Liver (tissue), 9 donors: ENCODE data around the gene SBF2. TPM values are rescaled to one million over a fixed set of nuclear protein-coding genes. Genes with fewer than 3 reads are reported as not detected.

Experiments used
- DNase-seq: peaks from one replicate; pipeline ENCODE4 v3.0.0-alpha.2; 2017; ENCODE audit warnings: low spot score
- H3K27ac ChIP-seq, 2 donors: one replicate each; pipeline ENCODE4 v1.7.0; 2013; ENCODE audit warnings: inconsistent platforms in 2 of 2, low read length in 2 of 2, control low read depth in 1 of 2, low read depth in 1 of 2, mild to moderate bottlenecking in 1 of 2
- H3K27me3 ChIP-seq, 4 donors: one replicate each; pipeline versions ENCODE4 v1.6.1 to v1.7.0; 2013; ENCODE audit warnings: low read length in 3 of 4, inconsistent platforms in 1 of 4, mild to moderate bottlenecking in 1 of 4, moderate library complexity in 1 of 4; ENCODE audit not compliant: control insufficient read depth in 4 of 4, insufficient read depth in 4 of 4
- H3K36me3 ChIP-seq, 4 donors: one replicate each; pipeline versions ENCODE4 v1.6.1 to v1.7.0; 2013; ENCODE audit warnings: low read length in 3 of 4, mild to moderate bottlenecking in 3 of 4, low read depth in 1 of 4, moderate library complexity in 1 of 4; ENCODE audit not compliant: control insufficient read depth in 4 of 4, insufficient read depth in 3 of 4
- H3K4me1 ChIP-seq, 4 donors: one replicate each; pipeline versions ENCODE4 v1.6.1 to v1.7.0; 2013; ENCODE audit warnings: low read length in 3 of 4, mild to moderate bottlenecking in 3 of 4, moderate library complexity in 1 of 4; ENCODE audit not compliant: control insufficient read depth in 4 of 4, insufficient read depth in 4 of 4
- H3K4me3 ChIP-seq, 3 donors: one replicate each; pipeline versions ENCODE4 v1.6.1 to v1.7.0; 2013; ENCODE audit warnings: low read length in 3 of 3, control low read depth in 1 of 3, low read depth in 1 of 3, mild to moderate bottlenecking in 1 of 3
- H3K9ac ChIP-seq, 2 donors: one replicate each; pipeline ENCODE4 v1.7.0; 2013; ENCODE audit warnings: low read length in 2 of 2, mild to moderate bottlenecking in 2 of 2, moderate library complexity in 2 of 2, control low read depth in 1 of 2, low read depth in 1 of 2
- H3K9me3 ChIP-seq, 4 donors: one replicate each; pipeline versions ENCODE4 v1.6.1 to v1.7.0; 2013; ENCODE audit warnings: low read length in 3 of 4; ENCODE audit not compliant: control insufficient read depth in 4 of 4
- EGR1 ChIP-seq, 2 donors: IDR thresholded peaks; 2 replicates each; pipeline ENCODE4 v1.6.1; 2016 to 2018; ENCODE audit warnings: antibody characterized with exemption in 2 of 2, low read depth in 2 of 2
- FOXA1 ChIP-seq: IDR thresholded peaks from 2 replicates; pipeline ENCODE4 v1.6.1; 2016; ENCODE audit warnings: antibody characterized with exemption
- FOXA2 ChIP-seq: IDR thresholded peaks from 2 replicates; pipeline ENCODE4 v1.6.1; 2016; ENCODE audit warnings: antibody characterized with exemption
- GABPA ChIP-seq, 2 donors: IDR thresholded peaks in 1 of 2; conservative IDR thresholded peaks in 1 of 2; 2 replicates each; pipeline ENCODE4 v1.6.1; 2016; ENCODE audit warnings: antibody characterized with exemption in 2 of 2, mild to moderate bottlenecking in 1 of 2, moderate library complexity in 1 of 2
- HNF4A ChIP-seq, 2 donors: conservative IDR thresholded peaks; 2 replicates each; pipeline ENCODE4 v1.6.1; 2016; ENCODE audit warnings: antibody characterized with exemption in 2 of 2, mild to moderate bottlenecking in 2 of 2
- HNF4G ChIP-seq: IDR thresholded peaks from 2 replicates; pipeline ENCODE4 v1.6.1; 2016; ENCODE audit warnings: antibody characterized with exemption
- JUND ChIP-seq, 2 donors: IDR thresholded peaks; 2 replicates each; pipeline ENCODE4 v1.6.1; 2016; ENCODE audit warnings: antibody characterized with exemption in 2 of 2
- RXRA ChIP-seq, 2 donors: IDR thresholded peaks; 2 replicates each; pipeline ENCODE4 v1.6.1; 2017 to 2018; ENCODE audit warnings: antibody characterized with exemption in 2 of 2, mild to moderate bottlenecking in 1 of 2
- SP1 ChIP-seq: IDR thresholded peaks from 2 replicates; pipeline ENCODE4 v1.6.1; 2018; ENCODE audit warnings: antibody characterized with exemption, mild to moderate bottlenecking
- YY1 ChIP-seq: IDR thresholded peaks from 2 replicates; pipeline ENCODE4 v1.6.1; 2016; ENCODE audit warnings: antibody characterized with exemption, mild to moderate bottlenecking
- WGBS: extraction: QIAGEN DNeasy Blood & Tissue Kit; methylation state at CpG from one replicate; pipeline ENCODE4 v1.1.7; 2013; 5-methylcytosine and 5-hydroxymethylcytosine counted together
- polyA plus RNA-seq, 2 donors: library from polyadenylated mRNA; stranded (reverse) in 1 of 2; unstranded in 1 of 2; fragments of 200-250 nt in 1 of 2; fragments of >200 nt in 1 of 2; fragmentation: Nextera tagmentation in 1 of 2; extraction: Ambion mirVana in 1 of 2; gene quantifications; one replicate each; pipeline versions ENCODE4 v1.2.1 to v1.2.3, GENCODE V29; 2013 to 2015
- total RNA-seq, 2 donors: library from RNA; depleted of rRNA; stranded (reverse); fragments of >200 nt; gene quantifications; one replicate each; pipeline ENCODE4 v1.2.3, GENCODE V29; 2014
- TF ChIP-seq, protein P1 (sequence below): IDR thresholded peaks from 2 replicates; pipeline ENCODE4 v1.6.1; 2016; ENCODE audit warnings: antibody characterized with exemption
- TF ChIP-seq, protein P2 (sequence below): IDR thresholded peaks from 2 replicates; pipeline ENCODE4 v1.6.1; 2016; ENCODE audit warnings: antibody characterized with exemption, mild to moderate bottlenecking
- TF ChIP-seq, protein P3 (sequence below): IDR thresholded peaks from 2 replicates; pipeline ENCODE4 v1.6.1; 2016; ENCODE audit warnings: antibody characterized with exemption
- TF ChIP-seq, protein P4 (sequence below): fragments of 150-350 bp; IDR thresholded peaks from 2 replicates; pipeline ENCODE4 v1.5.1; 2017; ENCODE audit warnings: improper control_type of control experiment, low read depth, low read length; ENCODE audit not compliant: missing input control
- donor health status: healthy.
- donor health status: healthy.
- donor health status: healthy.
- donor health status: healthy.
- donor health status: healthy.

The SBF2 gene
- total and polyA plus RNA-seq, 4 donors = 7.5 to 31.3 (median 14.7) TPM

DNA sequence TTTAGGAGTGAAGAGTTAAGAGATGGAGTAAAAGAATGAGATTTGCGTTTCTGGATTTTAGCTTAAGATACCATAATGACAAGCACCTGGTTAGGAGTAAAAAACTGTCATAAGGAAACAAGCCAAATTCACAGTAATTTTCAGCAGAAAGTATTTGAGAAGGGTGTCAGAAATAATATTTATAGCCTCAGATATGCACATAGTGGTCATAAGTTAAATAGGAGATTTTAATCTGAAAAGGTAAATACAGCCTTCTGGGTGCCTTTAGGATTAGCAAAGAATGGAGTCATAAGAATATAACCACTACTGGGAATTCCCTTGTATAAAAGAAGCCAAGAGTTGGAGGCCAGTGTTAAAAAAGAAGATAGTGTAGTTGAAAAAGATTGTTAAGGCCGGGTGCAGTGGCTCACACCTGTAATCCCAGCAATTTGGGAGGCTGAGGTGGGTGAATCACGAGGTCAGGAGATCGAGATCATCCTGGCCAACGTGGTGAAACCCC, 470.1 kb downstream of the SBF2 start:
- Histone ChIP-seq H3K9ac (no peak overlapping the region), H3K27ac (no peak overlapping the region)
- TF ChIP-seq FOXA2 = no peak
- TF ChIP-seq, protein P1, sequence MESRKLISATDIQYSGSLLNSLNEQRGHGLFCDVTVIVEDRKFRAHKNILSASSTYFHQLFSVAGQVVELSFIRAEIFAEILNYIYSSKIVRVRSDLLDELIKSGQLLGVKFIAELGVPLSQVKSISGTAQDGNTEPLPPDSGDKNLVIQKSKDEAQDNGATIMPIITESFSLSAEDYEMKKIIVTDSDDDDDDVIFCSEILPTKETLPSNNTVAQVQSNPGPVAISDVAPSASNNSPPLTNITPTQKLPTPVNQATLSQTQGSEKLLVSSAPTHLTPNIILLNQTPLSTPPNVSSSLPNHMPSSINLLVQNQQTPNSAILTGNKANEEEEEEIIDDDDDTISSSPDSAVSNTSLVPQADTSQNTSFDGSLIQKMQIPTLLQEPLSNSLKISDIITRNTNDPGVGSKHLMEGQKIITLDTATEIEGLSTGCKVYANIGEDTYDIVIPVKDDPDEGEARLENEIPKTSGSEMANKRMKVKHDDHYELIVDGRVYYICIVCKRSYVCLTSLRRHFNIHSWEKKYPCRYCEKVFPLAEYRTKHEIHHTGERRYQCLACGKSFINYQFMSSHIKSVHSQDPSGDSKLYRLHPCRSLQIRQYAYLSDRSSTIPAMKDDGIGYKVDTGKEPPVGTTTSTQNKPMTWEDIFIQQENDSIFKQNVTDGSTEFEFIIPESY = no peak
- no peak for TF ChIP-seq HNF4G
- no peak for TF ChIP-seq JUND (IDR thresholded peaks at IDR 0.05)
- TF ChIP-seq SP1 = no peak
- TF ChIP-seq, protein P2, sequence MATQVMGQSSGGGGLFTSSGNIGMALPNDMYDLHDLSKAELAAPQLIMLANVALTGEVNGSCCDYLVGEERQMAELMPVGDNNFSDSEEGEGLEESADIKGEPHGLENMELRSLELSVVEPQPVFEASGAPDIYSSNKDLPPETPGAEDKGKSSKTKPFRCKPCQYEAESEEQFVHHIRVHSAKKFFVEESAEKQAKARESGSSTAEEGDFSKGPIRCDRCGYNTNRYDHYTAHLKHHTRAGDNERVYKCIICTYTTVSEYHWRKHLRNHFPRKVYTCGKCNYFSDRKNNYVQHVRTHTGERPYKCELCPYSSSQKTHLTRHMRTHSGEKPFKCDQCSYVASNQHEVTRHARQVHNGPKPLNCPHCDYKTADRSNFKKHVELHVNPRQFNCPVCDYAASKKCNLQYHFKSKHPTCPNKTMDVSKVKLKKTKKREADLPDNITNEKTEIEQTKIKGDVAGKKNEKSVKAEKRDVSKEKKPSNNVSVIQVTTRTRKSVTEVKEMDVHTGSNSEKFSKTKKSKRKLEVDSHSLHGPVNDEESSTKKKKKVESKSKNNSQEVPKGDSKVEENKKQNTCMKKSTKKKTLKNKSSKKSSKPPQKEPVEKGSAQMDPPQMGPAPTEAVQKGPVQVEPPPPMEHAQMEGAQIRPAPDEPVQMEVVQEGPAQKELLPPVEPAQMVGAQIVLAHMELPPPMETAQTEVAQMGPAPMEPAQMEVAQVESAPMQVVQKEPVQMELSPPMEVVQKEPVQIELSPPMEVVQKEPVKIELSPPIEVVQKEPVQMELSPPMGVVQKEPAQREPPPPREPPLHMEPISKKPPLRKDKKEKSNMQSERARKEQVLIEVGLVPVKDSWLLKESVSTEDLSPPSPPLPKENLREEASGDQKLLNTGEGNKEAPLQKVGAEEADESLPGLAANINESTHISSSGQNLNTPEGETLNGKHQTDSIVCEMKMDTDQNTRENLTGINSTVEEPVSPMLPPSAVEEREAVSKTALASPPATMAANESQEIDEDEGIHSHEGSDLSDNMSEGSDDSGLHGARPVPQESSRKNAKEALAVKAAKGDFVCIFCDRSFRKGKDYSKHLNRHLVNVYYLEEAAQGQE = no peak
- TF ChIP-seq, protein P3, sequence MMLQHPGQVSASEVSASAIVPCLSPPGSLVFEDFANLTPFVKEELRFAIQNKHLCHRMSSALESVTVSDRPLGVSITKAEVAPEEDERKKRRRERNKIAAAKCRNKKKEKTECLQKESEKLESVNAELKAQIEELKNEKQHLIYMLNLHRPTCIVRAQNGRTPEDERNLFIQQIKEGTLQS = no peak
- TF ChIP-seq, protein P4, sequence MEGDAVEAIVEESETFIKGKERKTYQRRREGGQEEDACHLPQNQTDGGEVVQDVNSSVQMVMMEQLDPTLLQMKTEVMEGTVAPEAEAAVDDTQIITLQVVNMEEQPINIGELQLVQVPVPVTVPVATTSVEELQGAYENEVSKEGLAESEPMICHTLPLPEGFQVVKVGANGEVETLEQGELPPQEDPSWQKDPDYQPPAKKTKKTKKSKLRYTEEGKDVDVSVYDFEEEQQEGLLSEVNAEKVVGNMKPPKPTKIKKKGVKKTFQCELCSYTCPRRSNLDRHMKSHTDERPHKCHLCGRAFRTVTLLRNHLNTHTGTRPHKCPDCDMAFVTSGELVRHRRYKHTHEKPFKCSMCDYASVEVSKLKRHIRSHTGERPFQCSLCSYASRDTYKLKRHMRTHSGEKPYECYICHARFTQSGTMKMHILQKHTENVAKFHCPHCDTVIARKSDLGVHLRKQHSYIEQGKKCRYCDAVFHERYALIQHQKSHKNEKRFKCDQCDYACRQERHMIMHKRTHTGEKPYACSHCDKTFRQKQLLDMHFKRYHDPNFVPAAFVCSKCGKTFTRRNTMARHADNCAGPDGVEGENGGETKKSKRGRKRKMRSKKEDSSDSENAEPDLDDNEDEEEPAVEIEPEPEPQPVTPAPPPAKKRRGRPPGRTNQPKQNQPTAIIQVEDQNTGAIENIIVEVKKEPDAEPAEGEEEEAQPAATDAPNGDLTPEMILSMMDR = no peak

DNA sequence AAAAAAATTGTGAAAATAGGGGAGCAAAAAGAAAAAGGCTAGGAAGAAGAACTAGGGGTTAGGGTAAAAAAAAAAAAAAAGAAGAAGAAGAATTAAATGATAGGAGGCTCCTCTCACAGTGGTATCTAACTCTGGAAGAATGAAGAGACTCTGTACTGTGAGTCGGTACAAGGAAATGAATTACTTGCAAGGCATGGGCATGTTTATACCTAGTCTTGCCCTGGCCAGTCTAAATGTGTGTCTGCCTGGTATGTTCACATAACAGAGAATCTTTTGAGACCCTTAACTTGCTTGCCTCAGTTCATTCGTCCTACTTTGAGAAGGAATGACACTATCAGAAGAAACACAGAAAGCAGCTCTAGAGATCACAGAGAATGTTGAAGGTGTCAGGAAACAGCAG, 470.6 kb downstream of the SBF2 start:
- H3K27me3 ChIP-seq = no peaks in the 10 kb centered on the region
- TF ChIP-seq RXRA (IDR thresholded peaks at IDR 0.05) (no peak), JUND (IDR thresholded peaks at IDR 0.05) (no peak), FOXA1 (no peak), YY1 (no peak), FOXA2 (no peak), EGR1 (IDR thresholded peaks at IDR 0.05; ENCODE audit: low read depth in 2 of 2) (no peak), GABPA (IDR thresholded peaks at IDR 0.05 in 1 of 2, conservative IDR thresholded peaks at IDR 0.05 in 1 of 2) (no peak), HNF4A (conservative IDR thresholded peaks at IDR 0.05) (no peak)
- TF ChIP-seq, protein P4 = no peak
- no peaks in the 10 kb centered on the region for H3K9me3 ChIP-seq
- H3K9ac ChIP-seq = no peak overlapping the region
- peaks cover 0 to 4% (median under 1%) of the 10 kb centered on the region in 4 donors for H3K36me3 ChIP-seq
- H3K4me3 ChIP-seq = no peak overlapping the region
- H3K27ac ChIP-seq = no peak overlapping the region
- 94% methylated on average over 2 of the region's 2 CpGs for WGBS
- no peaks in the 10 kb centered on the region for H3K4me1 ChIP-seq
- DNase-seq = no peak

More for the DNA sequence above, 470.1 kb downstream of the SBF2 start:
- DNase-seq = no peak
- WGBS = 94% methylated on average over 5 of the region's 5 CpGs
- Histone ChIP-seq H3K4me3 (no peak overlapping the region), H3K36me3 (peaks cover 0 to 4% (median under 1%) of the 10 kb centered on the region in 4 donors), H3K27me3 (no peaks in the 10 kb centered on the region), H3K9me3 (no peaks in the 10 kb centered on the region), H3K4me1 (no peaks in the 10 kb centered on the region)
